OCI-LY1 (cell line): ENCODE measurements around the gene ZBTB42.
A peak's percentile ranks its signal among the peaks of the same experiment; 100 is the strongest.

Source experiments
- H2AFZ ChIP-seq: fragments of 200-600 bp; sonication (generic), shearing (Covaris generic); 2 replicates; pipeline ENCODE4 v1.6.0; 2014; ENCODE audit warnings: antibody characterized with exemption, mild to moderate bottlenecking, low read length
- H3F3A ChIP-seq: fragments of 200-600 bp; sonication (generic), shearing (Covaris generic); 2 replicates; pipeline ENCODE4 v1.6.0; 2014; ENCODE audit warnings: mild to moderate bottlenecking, antibody characterized with exemption, low read length, moderate library complexity; ENCODE audit not compliant: insufficient read depth
- H3K27ac ChIP-seq: fragments of 200-600 bp; sonication (generic); 2 replicates; pipeline ENCODE4 v1.5.1; 2014; ENCODE audit warnings: low read length, mixed run types, mild to moderate bottlenecking, low read depth; ENCODE audit not compliant: poor library complexity, severe bottlenecking
- H3K27me3 ChIP-seq: fragments of 200-600 bp; sonication (generic); 2 replicates; pipeline ENCODE4 v1.6.0; 2014; ENCODE audit warnings: antibody characterized with exemption, mild to moderate bottlenecking, low read length, moderate library complexity; ENCODE audit not compliant: insufficient read depth
- H3K36me3 ChIP-seq: fragments of 200-600 bp; sonication (generic); 2 replicates; pipeline ENCODE4 v1.6.1; 2014; ENCODE audit warnings: mild to moderate bottlenecking, antibody characterized with exemption, low read length, moderate library complexity, mixed read lengths; ENCODE audit not compliant: insufficient read depth
- H3K4me1 ChIP-seq: fragments of 200-600 bp; sonication (generic); 2 replicates; pipeline ENCODE4 v1.5.1; 2014; ENCODE audit warnings: mild to moderate bottlenecking, low read length, moderate library complexity; ENCODE audit not compliant: insufficient read depth, severe bottlenecking
- H3K4me2 ChIP-seq: fragments of 200-600 bp; sonication (generic), shearing (Covaris generic); 2 replicates; pipeline ENCODE4 v1.6.1; 2014; ENCODE audit warnings: low read length
- H3K4me3 ChIP-seq: fragments of 200-600 bp; sonication (generic); 2 replicates; pipeline ENCODE4 v1.5.1; 2014; ENCODE audit warnings: low read length, low read depth, mild to moderate bottlenecking, mixed read lengths; ENCODE audit not compliant: poor library complexity, severe bottlenecking
- H3K79me2 ChIP-seq: fragments of 200-600 bp; shearing (Covaris generic); 2 replicates; pipeline ENCODE4 v1.6.1; 2016; ENCODE audit warnings: mixed run types, low read length, mixed read lengths; ENCODE audit not compliant: insufficient read depth
- H3K9ac ChIP-seq: fragments of 200-600 bp; sonication (generic), shearing (Covaris generic); 2 replicates; pipeline ENCODE4 v1.6.1; 2014; ENCODE audit warnings: mild to moderate bottlenecking, low read length, mixed read lengths
- H3K9me2 ChIP-seq: fragments of 200-600 bp; sonication (generic), shearing (Covaris generic); 2 replicates; pipeline ENCODE4 v1.6.1; 2014; ENCODE audit warnings: low read depth, mild to moderate bottlenecking, low read length, mixed read lengths
- H3K9me3 ChIP-seq: fragments of 200-600 bp; shearing (Covaris generic); 2 replicates; pipeline ENCODE4 v1.6.1; 2014; ENCODE audit warnings: low read length, mixed read lengths
- H4K20me1 ChIP-seq: fragments of 200-600 bp; sonication (generic), shearing (Covaris generic); 2 replicates; pipeline ENCODE4 v1.6.0; 2016; ENCODE audit warnings: mild to moderate bottlenecking, low read length; ENCODE audit not compliant: insufficient read depth
- CTCF ChIP-seq: fragments of 200-600 bp; sonication (generic), shearing (Covaris generic); IDR thresholded peaks from 2 replicates; pipeline ENCODE4 v1.5.1; 2017; ENCODE audit warnings: mild to moderate bottlenecking, antibody characterized with exemption, low read length, moderate library complexity, mixed read lengths
- EZH2 ChIP-seq: fragments of 200-600 bp; sonication (generic), shearing (Covaris generic); IDR thresholded peaks from 2 replicates; pipeline ENCODE4 v1.8.0; 2017; ENCODE audit warnings: borderline replicate concordance, mixed run types, mild to moderate bottlenecking, antibody characterized with exemption, low read length, moderate library complexity, mixed read lengths

Gene ZBTB42

GRCh38 chr14:104822821-104823615, 22.1 kb downstream of the ZBTB42 start:
- no peaks in the 10 kb centered on the region for H4K20me1 ChIP-seq
- H3K36me3 ChIP-seq: peaks cover 7% of the 10 kb centered on the region; the same call in 1 of the 2 replicates
- peaks cover 3% of the 10 kb centered on the region for H3K4me1 ChIP-seq
- H3F3A ChIP-seq: no peaks in the 10 kb centered on the region
- peaks cover 8% of the 10 kb centered on the region; the same call in 1 of the 2 replicates for H3K27me3 ChIP-seq
- H3K27ac ChIP-seq: no peak overlapping the region
- no peak overlapping the region for H3K4me3 ChIP-seq
- no peak overlapping the region for H3K9ac ChIP-seq
- no peak for TF ChIP-seq CTCF
- TF ChIP-seq EZH2: no peak
- H2AFZ ChIP-seq: no peak overlapping the region
- 0 out of 2 replicates have a peak, but pooled peaks cover under 1% of the 10 kb centered on the region for H3K9me3 ChIP-seq
- H3K79me2 ChIP-seq: no peaks in the 10 kb centered on the region
- H3K9me2 ChIP-seq: no peaks in the 10 kb centered on the region
- H3K4me2 ChIP-seq: no peak overlapping the region

- Histone ChIP-seq H2AFZ (no peak overlapping the region), H3K9me3 (no peaks in the 10 kb centered on the region), H3K4me3 (no peak overlapping the region), H3K27ac (no peak overlapping the region), H3K9ac (no peak overlapping the region), H3K27me3 (peaks cover 8% of the 10 kb centered on the region; the same call in 1 of the 2 replicates), H3F3A (no peaks in the 10 kb centered on the region), H3K9me2 (no peaks in the 10 kb centered on the region), H3K79me2 (no peaks in the 10 kb centered on the region), H3K4me2 (no peak overlapping the region), H3K4me1 (peaks cover 3% of the 10 kb centered on the region), H4K20me1 (no peaks in the 10 kb centered on the region), H3K36me3 (no peaks in the 10 kb centered on the region)
- TF ChIP-seq CTCF: no peak
- TF ChIP-seq EZH2: no peak
Measured at GRCh38 chr14:104824353-104824997, 23.6 kb downstream of the ZBTB42 start.

- peak overlapping the region; percentile 32; the same call in 1 of the 2 replicates for H3K9ac ChIP-seq
- peaks cover 3% of the 10 kb centered on the region for H3K4me1 ChIP-seq
- no peaks in the 10 kb centered on the region for H3K9me3 ChIP-seq
- no peaks in the 10 kb centered on the region for H3F3A ChIP-seq
- H3K4me3 ChIP-seq: peak overlapping the region; percentile 52
- H3K27me3 ChIP-seq: peaks cover 6% of the 10 kb centered on the region; the same call in 1 of the 2 replicates
- H4K20me1 ChIP-seq: no peaks in the 10 kb centered on the region
- no peak overlapping the region for H3K27ac ChIP-seq
- H2AFZ ChIP-seq: no peak overlapping the region
- no peaks in the 10 kb centered on the region for H3K79me2 ChIP-seq
- TF ChIP-seq CTCF (peak; percentile 71), EZH2 (no peak)
- no peaks in the 10 kb centered on the region for H3K36me3 ChIP-seq
- peak overlapping the region; percentile 65 for H3K4me2 ChIP-seq
- H3K9me2 ChIP-seq: no peaks in the 10 kb centered on the region
Measured at GRCh38 chr14:104826189-104826860, 25.4 kb downstream of the ZBTB42 start.
